GM12878 (cell line): ENCODE measurements around the gene COMT. TPM values are rescaled to one million over a fixed set of nuclear protein-coding genes. Genes with fewer than 3 reads are reported as not detected.

Experiments used
- ATAC-seq: fragments of 200-7000 bp; cut with Tn5 transposase; 3 replicates; pipeline ENCODE4 v1.9.1; 2020; ENCODE audit warnings: mild to moderate bottlenecking, moderate library complexity
- BruUV-seq: library from RNA; stranded (reverse); fragments of 400-500 nt; replicated peaks from 2 replicates; lab custom pipeline; 2021; lab: Mats Ljungman, UMichigan
- CTCF ChIA-PET: fragments of 300-600 bp; sonication (Branson Sonifier 250); formaldehyde crosslinking; extraction: SDS; loops from one replicate; lab custom pipeline; 2021; ENCODE audit warnings: inconsistent platforms; lab: Yijun Ruan, JAX
- POLR2A ChIA-PET: fragments of 350-600 bp; formaldehyde crosslinking; extraction: SDS; loops from one replicate; lab custom pipeline; 2021; ENCODE audit warnings: inconsistent platforms; lab: Charles Lee
- RAD21 ChIA-PET: fragments of 300-600 bp; sonication (Branson Sonifier 250); formaldehyde crosslinking; loops from one replicate; lab custom pipeline; 2023; ENCODE audit warnings: antibody characterized with exemption; ENCODE audit not compliant: unreplicated experiment; lab: Charles Lee
- SMC1A ChIA-PET: fragments of 300-600 bp; sonication (Branson Sonifier 250); formaldehyde crosslinking; loops from one replicate; lab custom pipeline; 2023; ENCODE audit not compliant: unreplicated experiment, uncharacterized antibody; lab: Charles Lee
- DNase-seq: peaks from one replicate; pipeline ENCODE4 v3.0.0-alpha.2; 2011; ENCODE audit warnings: low read depth, low spot score
- FAIRE-seq: peaks from 3 replicates; lab custom pipeline; 2011; peaks lifted over from hg19 to GRCh38; lab: Jason Lieb, UNC
- H2AFZ ChIP-seq: 2 replicates; pipeline ENCODE4 v1.6.0; 2011; ENCODE audit warnings: low read depth, low read length, control low read depth; ENCODE audit not compliant: control insufficient read depth
- H3K27ac ChIP-seq: 2 replicates; pipeline ENCODE4 v1.5.1; 2011; ENCODE audit warnings: control low read depth; ENCODE audit not compliant: control insufficient read depth, insufficient read depth
- H3K27me3 ChIP-seq, 2 experiments: replicated peaks in 1 of 2; 2 replicates each; pipeline versions ENCODE4 v1.6.0 to v1.6.1; 2011; ENCODE audit warnings: low read length in 1 of 2; ENCODE audit not compliant: control insufficient read depth in 2 of 2, insufficient read depth in 2 of 2
- H3K36me3 ChIP-seq, 2 experiments: 2 replicates each; pipeline ENCODE4 v1.5.1; 2011; ENCODE audit warnings: low read length in 1 of 2; ENCODE audit not compliant: control insufficient read depth in 2 of 2, insufficient read depth in 2 of 2
- H3K4me1 ChIP-seq: 2 replicates; pipeline ENCODE4 v1.6.1; 2011; ENCODE audit warnings: mild to moderate bottlenecking, low read length, moderate library complexity, mixed read lengths; ENCODE audit not compliant: control insufficient read depth, insufficient read depth
- H3K4me2 ChIP-seq: 2 replicates; pipeline ENCODE4 v1.6.0; 2011; ENCODE audit warnings: control low read depth; ENCODE audit not compliant: control insufficient read depth, insufficient read depth
- H3K4me3 ChIP-seq: fragments of 200-600 bp; sonication (generic); 2 replicates; pipeline ENCODE4 v1.5.1; 2016
- H3K79me2 ChIP-seq: 2 replicates; pipeline ENCODE4 v1.6.0; 2011; ENCODE audit warnings: low read length; ENCODE audit not compliant: control insufficient read depth, insufficient read depth
- H3K9ac ChIP-seq: 2 replicates; pipeline ENCODE4 v1.8.0; 2011; ENCODE audit warnings: low read length, control low read depth, mixed read lengths; ENCODE audit not compliant: control insufficient read depth, insufficient read depth
- H3K9me3 ChIP-seq: replicated peaks from 3 replicates; pipeline ENCODE4 v1.5.1; 2011; ENCODE audit warnings: mild to moderate bottlenecking, low read length; ENCODE audit not compliant: control insufficient read depth, insufficient read depth
- H4K20me1 ChIP-seq: 2 replicates; pipeline ENCODE4 v1.6.0; 2011; ENCODE audit not compliant: control insufficient read depth, insufficient read depth
- BRCA1 ChIP-seq: IDR thresholded peaks from 2 replicates; pipeline ENCODE4 v1.6.1; 2011; ENCODE audit warnings: low read depth, low read length, improper control_type of control experiment
- CHD1 ChIP-seq: IDR thresholded peaks from 2 replicates; pipeline ENCODE4 v1.6.1; 2012; ENCODE audit warnings: low read depth, low read length, improper control_type of control experiment
- FOS ChIP-seq: IDR thresholded peaks from 3 replicates; pipeline ENCODE4 v1.6.1; 2011; ENCODE audit warnings: borderline replicate concordance; ENCODE audit not compliant: insufficient read length; ENCODE audit errors: extremely low read depth
- FOXM1 ChIP-seq: IDR thresholded peaks from 2 replicates; pipeline ENCODE4 v1.6.1; 2012; ENCODE audit warnings: low read depth, mild to moderate bottlenecking, inconsistent platforms, low read length, moderate library complexity
- IKZF1 ChIP-seq: fragments of 450-650 bp; conservative IDR thresholded peaks from 2 replicates; pipeline ENCODE4 v1.6.1; 2017; ENCODE audit warnings: antibody characterized with exemption, mild to moderate bottlenecking
- IRF4 ChIP-seq: IDR thresholded peaks from 2 replicates; pipeline ENCODE4 v1.6.1; 2011; ENCODE audit warnings: low read depth, low read length
- LARP7 ChIP-seq: fragments of 450-650 bp; IDR thresholded peaks from 2 replicates; pipeline ENCODE4 v1.6.1; 2017; ENCODE audit warnings: mild to moderate bottlenecking
- MXI1 ChIP-seq: fragments of 150-350 bp; IDR thresholded peaks from 2 replicates; pipeline ENCODE4 v1.6.1; 2011; ENCODE audit warnings: low read depth, mild to moderate bottlenecking, inconsistent platforms, low read length, improper control_type of control experiment
- NR2C1 ChIP-seq: fragments of 450-650 bp; IDR thresholded peaks from 2 replicates; pipeline ENCODE4 v1.6.1; 2017; ENCODE audit warnings: antibody characterized with exemption, mild to moderate bottlenecking, moderate library complexity
- NRF1 ChIP-seq: conservative IDR thresholded peaks from 2 replicates; pipeline ENCODE4 v1.6.1; 2011; ENCODE audit warnings: mild to moderate bottlenecking, low read depth, low read length, improper control_type of control experiment
- POLR2AphosphoS2 ChIP-seq: IDR thresholded peaks from 2 replicates; pipeline ENCODE4 v1.6.1; 2011; ENCODE audit warnings: low read depth, mild to moderate bottlenecking, low read length, improper control_type of control experiment, moderate library complexity
- RAD21 ChIP-seq: IDR thresholded peaks from 2 replicates; pipeline ENCODE4 v1.6.1; 2011; ENCODE audit warnings: mild to moderate bottlenecking, low read depth, low read length, moderate library complexity; ENCODE audit not compliant: insufficient read depth
- RCOR1 ChIP-seq: conservative IDR thresholded peaks from 2 replicates; pipeline ENCODE4 v1.6.1; 2012; ENCODE audit warnings: low read depth, low read length, improper control_type of control experiment
- SMAD5 ChIP-seq: IDR thresholded peaks from 2 replicates; pipeline ENCODE4 v1.6.1; 2016; ENCODE audit warnings: antibody characterized with exemption, low read depth
- SMC3 ChIP-seq: IDR thresholded peaks from 2 replicates; pipeline ENCODE4 v1.6.1; 2011; ENCODE audit warnings: low read length, improper control_type of control experiment, borderline replicate concordance
- SP1 ChIP-seq: IDR thresholded peaks from one replicate; pipeline ENCODE4 v1.6.1; 2011; ENCODE audit warnings: low read depth, low read length
- SREBF2 ChIP-seq: IDR thresholded peaks from 2 replicates; pipeline ENCODE4 v1.6.1; 2012; ENCODE audit warnings: mild to moderate bottlenecking, low read length
- SRF ChIP-seq, 2 experiments: IDR thresholded peaks; 2 replicates each; pipeline ENCODE4 v1.6.1; 2011; ENCODE audit warnings: low read depth in 2 of 2, low read length in 2 of 2, mild to moderate bottlenecking in 1 of 2, moderate library complexity in 1 of 2
- TCF3 ChIP-seq: IDR thresholded peaks from 2 replicates; pipeline ENCODE4 v1.6.1; 2012; ENCODE audit warnings: low read depth, mild to moderate bottlenecking, low read length, borderline replicate concordance; ENCODE audit not compliant: insufficient read depth
- YY1 ChIP-seq: IDR thresholded peaks from 2 replicates; pipeline ENCODE4 v1.6.1; 2011; ENCODE audit warnings: low read depth, mild to moderate bottlenecking, low read length
- WGBS: methylation state at CpG from one replicate; pipeline ENCODE4 v1.1.6; 2016; ENCODE audit warnings: low lambda C conversion rate; ENCODE audit not compliant: insufficient replicate concordance, insufficient coverage; ENCODE audit errors: missing lambda C conversion rate; 5-methylcytosine and 5-hydroxymethylcytosine counted together
- in situ Hi-C: fragments of 300-500 bp; cut with MboI; formaldehyde crosslinking; loops from 9 replicates; pipeline ENCODE4 v1.14.3; 2018; ENCODE audit warnings: mixed read lengths
- intact Hi-C: fragments of 100-400 bp; cut with micrococcal nuclease; formaldehyde crosslinking; loops from one replicate; pipeline ENCODE4 v1.14.2; 2022; ENCODE audit not compliant: unreplicated experiment
- polyA plus RNA-seq, 11 experiments: library from polyadenylated mRNA; depleted of rRNA in 4 of 11; unstranded in 6 of 11; stranded (reverse) in 5 of 11; fragments of >200 nt; fragmentation: Nextera tagmentation in 4 of 11; fragmentation: Illumina TruSeq in 1 of 11; extraction: Ambion mirVana in 4 of 11; extraction: Trizol in 1 of 11; gene quantifications; 1 replicate in 1 of 11; 2 replicates in 10 of 11; pipeline versions ENCODE4 v1.2.1 to v1.2.3, GENCODE V29; 2011 to 2016; ENCODE audit warnings: inconsistent platforms in 2 of 11, missing spikeins in 2 of 11, low read depth in 1 of 11
- total RNA-seq, 4 experiments: library from RNA; depleted of rRNA in 3 of 4; stranded (reverse); fragments of >200 nt in 3 of 4; fragmentation: Illumina TruSeq in 1 of 4; extraction: Trizol in 1 of 4; gene quantifications; 2 replicates each; pipeline versions ENCODE4 v1.2.1 to v1.2.3, GENCODE V29; 2013 to 2021
- TF ChIP-seq, protein P1 (sequence below): fragments of 450-650 bp; IDR thresholded peaks from 2 replicates; pipeline ENCODE4 v1.6.1; 2016; ENCODE audit warnings: mild to moderate bottlenecking, moderate library complexity, borderline replicate concordance

Gene COMT
- total and polyA plus RNA-seq, 10 of the 15 experiments (the other 5 are each of a cell fraction or from before 2014, with no cell fraction given), result 4.5 to 152 (median 66.1) TPM

GRCh38 chr22:19970479-19971275, 29.1 kb downstream of the COMT start:
- POLR2A ChIA-PET, result no interaction called here
- SMC1A ChIA-PET, result interaction anchor here (0.6 kb wide), 1 partner anchor 44 kb away, joined by 3 read pairs; no protein-coding TSS in a partner anchor
- RAD21 ChIA-PET, result interaction anchor here (0.6 kb wide), 1 partner anchor 39 kb away, joined by 3 read pairs; no protein-coding TSS in a partner anchor
- in situ Hi-C loops, result no loop called here
- Histone ChIP-seq H3K27ac (no peak overlapping the region), H3K9ac (no peak overlapping the region), H3K36me3 (peaks cover 0 to 2% of the 10 kb centered on the region in 2 experiments; a peak in 2 of 4 replicates), H4K20me1 (no peaks in the 10 kb centered on the region), H3K9me3 (no peaks in the 10 kb centered on the region), H3K4me1 (no peaks in the 10 kb centered on the region), H3K4me3 (no peak overlapping the region), H3K27me3 (no peaks in the 10 kb centered on the region), H2AFZ (no peak overlapping the region), H3K4me2 (no peak overlapping the region), H3K79me2 (no peaks in the 10 kb centered on the region)
- 47% methylated on average over 25 of the region's 25 CpGs for WGBS
- intact Hi-C loops, result loop anchor here (1.0 to 5.0 kb wide), 3 partner anchors 42 to 147 kb away; partner anchors contain the start of genes RANBP1 and TRMT2A
- FAIRE-seq (no peak), ATAC-seq (peak; percentile 88), DNase-seq (no peak)
- CTCF ChIA-PET, result interaction anchor here (0.7 to 1.4 kb wide), 5 partner anchors 42 to 156 kb away, joined by 3 to 5 read pairs (median 3); no protein-coding TSS in a partner anchor
- no TSS peak for BruUV-seq
- TF ChIP-seq IRF4 (no peak), LARP7 (no peak), RAD21 (peak; percentile 82), MXI1 (no peak), NR2C1 (no peak), FOXM1 (no peak), SMAD5 (no peak), CHD1 (no peak), NRF1 (no peak), POLR2AphosphoS2 (peak; percentile 4; the same call in 1 of the 2 replicates), SP1 (no peak), SRF (IDR thresholded peaks at IDR 0.05; ENCODE audit: low read depth in 2 of 2, low read length in 2 of 2) (no peak), FOS (no peak), BRCA1 (no peak), YY1 (peak; percentile 47; the same call in 1 of the 2 replicates), SREBF2 (no peak), RCOR1 (no peak), IKZF1 (no peak), SMC3 (peak; percentile 78; the same call in 1 of the 2 replicates), TCF3 (no peak)
- TF ChIP-seq, protein P1, sequence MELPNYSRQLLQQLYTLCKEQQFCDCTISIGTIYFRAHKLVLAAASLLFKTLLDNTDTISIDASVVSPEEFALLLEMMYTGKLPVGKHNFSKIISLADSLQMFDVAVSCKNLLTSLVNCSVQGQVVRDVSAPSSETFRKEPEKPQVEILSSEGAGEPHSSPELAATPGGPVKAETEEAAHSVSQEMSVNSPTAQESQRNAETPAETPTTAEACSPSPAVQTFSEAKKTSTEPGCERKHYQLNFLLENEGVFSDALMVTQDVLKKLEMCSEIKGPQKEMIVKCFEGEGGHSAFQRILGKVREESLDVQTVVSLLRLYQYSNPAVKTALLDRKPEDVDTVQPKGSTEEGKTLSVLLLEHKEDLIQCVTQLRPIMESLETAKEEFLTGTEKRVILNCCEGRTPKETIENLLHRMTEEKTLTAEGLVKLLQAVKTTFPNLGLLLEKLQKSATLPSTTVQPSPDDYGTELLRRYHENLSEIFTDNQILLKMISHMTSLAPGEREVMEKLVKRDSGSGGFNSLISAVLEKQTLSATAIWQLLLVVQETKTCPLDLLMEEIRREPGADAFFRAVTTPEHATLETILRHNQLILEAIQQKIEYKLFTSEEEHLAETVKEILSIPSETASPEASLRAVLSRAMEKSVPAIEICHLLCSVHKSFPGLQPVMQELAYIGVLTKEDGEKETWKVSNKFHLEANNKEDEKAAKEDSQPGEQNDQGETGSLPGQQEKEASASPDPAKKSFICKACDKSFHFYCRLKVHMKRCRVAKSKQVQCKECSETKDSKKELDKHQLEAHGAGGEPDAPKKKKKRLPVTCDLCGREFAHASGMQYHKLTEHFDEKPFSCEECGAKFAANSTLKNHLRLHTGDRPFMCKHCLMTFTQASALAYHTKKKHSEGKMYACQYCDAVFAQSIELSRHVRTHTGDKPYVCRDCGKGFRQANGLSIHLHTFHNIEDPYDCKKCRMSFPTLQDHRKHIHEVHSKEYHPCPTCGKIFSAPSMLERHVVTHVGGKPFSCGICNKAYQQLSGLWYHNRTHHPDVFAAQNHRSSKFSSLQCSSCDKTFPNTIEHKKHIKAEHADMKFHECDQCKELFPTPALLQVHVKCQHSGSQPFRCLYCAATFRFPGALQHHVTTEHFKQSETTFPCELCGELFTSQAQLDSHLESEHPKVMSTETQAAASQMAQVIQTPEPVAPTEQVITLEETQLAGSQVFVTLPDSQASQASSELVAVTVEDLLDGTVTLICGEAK, result no peak
